Activated T-helper 17 cell treated with anti-CD3 and anti-CD28 coated beads, Interleukin-2, amount 50 U/mL, for 72 hours (primary cell): Measurements from ENCODE around the gene IGFBPL1. TPM values are rescaled to one million over a fixed set of nuclear protein-coding genes. Genes with fewer than 3 reads are reported as not detected.
A peak's percentile ranks its signal among the peaks of the same experiment; 100 is the strongest.
"Not testable (repeated sequence)": the region's sequence is repeated elsewhere in the genome, so short reads cannot be mapped to it uniquely, and the experiment has no call there.

Experiments
- ATAC-seq: fragments of 150-1000 bp; cut with Tn5 transposase; replicated peaks from 2 replicates; pipeline ENCODE4 v1.10.0; 2021; ENCODE audit warnings: mild to moderate bottlenecking, moderate library complexity
- H3K27ac Mint-ChIP-seq: one replicate; pipeline ENCODE4 v1.8.0; 2022; ENCODE audit warnings: mixed read lengths
- H3K27me3 Mint-ChIP-seq: one replicate; pipeline ENCODE4 v1.8.0; 2022; ENCODE audit warnings: mixed read lengths
- H3K36me3 Mint-ChIP-seq: one replicate; pipeline ENCODE4 v1.8.0; 2022; ENCODE audit warnings: low read depth, mild to moderate bottlenecking, mixed read lengths
- H3K4me1 Mint-ChIP-seq: one replicate; pipeline ENCODE4 v1.8.0; 2022; ENCODE audit warnings: mixed read lengths
- H3K4me3 Mint-ChIP-seq: one replicate; pipeline ENCODE4 v1.8.0; 2022; ENCODE audit warnings: mild to moderate bottlenecking, mixed read lengths
- H3K9me3 Mint-ChIP-seq: one replicate; pipeline ENCODE4 v1.8.0; 2022; ENCODE audit warnings: mixed read lengths
- total RNA-seq, 2 donors: library from RNA; stranded (reverse); gene quantifications; one replicate each; pipeline ENCODE4 v1.2.3, GENCODE V29; 2022

The IGFBPL1 gene, protein sequence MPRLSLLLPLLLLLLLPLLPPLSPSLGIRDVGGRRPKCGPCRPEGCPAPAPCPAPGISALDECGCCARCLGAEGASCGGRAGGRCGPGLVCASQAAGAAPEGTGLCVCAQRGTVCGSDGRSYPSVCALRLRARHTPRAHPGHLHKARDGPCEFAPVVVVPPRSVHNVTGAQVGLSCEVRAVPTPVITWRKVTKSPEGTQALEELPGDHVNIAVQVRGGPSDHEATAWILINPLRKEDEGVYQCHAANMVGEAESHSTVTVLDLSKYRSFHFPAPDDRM
- total RNA-seq, result not detected

DNA sequence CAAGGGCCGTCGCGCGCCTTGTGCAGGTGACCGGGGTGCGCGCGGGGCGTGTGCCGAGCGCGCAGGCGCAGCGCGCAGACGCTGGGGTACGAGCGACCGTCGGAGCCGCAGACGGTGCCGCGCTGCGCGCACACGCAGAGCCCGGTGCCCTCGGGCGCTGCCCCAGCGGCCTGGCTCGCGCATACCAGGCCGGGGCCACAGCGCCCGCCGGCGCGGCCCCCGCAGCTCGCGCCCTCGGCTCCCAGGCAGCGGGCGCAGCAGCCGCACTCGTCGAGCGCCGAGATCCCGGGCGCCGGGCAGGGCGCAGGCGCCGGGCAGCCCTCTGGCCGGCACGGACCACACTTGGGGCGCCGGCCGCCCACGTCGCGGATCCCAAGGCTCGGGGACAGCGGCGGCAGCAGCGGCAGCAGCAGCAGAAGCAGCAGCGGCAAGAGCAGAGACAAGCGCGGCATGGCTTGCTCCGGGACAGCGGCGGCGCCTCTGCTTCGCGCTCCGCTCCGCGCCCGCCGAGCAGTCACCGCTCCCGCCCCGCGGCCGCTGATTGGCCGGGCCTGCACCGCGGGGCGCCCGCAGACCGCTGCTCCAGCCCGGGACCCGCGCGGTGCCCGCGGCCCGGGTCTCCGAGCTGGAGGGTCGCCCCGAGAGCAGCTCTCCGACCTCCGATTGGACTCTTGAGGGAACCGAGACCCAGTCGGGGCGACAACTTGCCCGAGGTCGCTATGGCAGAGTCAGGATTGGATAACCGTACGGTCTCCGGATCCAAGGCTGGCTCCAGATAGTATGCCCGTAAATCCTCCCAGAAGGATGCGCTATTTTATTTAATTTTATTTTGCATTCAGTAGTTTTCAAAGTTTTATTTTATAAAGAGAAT, at the start of gene IGFBPL1:
IGFBPL1 (minus strand) TSS at position 482 of the 871 bp plus-strand sequence; CDS start at position 452, 30 bp downstream.
- no peak within 1 kb of the TSS for H3K27ac Mint-ChIP-seq
- H3K9me3 Mint-ChIP-seq, result no peaks in the 10 kb centered on the region
- peak within 1 kb of the TSS; percentile 56 for H3K4me3 Mint-ChIP-seq
- peaks cover 4% of the 10 kb centered on the region for H3K4me1 Mint-ChIP-seq
- H3K27me3 Mint-ChIP-seq, result peaks cover 47% of the 10 kb centered on the region
- peak; percentile 38 for ATAC-seq
- no peaks in the 10 kb centered on the region for H3K36me3 Mint-ChIP-seq

DNA sequence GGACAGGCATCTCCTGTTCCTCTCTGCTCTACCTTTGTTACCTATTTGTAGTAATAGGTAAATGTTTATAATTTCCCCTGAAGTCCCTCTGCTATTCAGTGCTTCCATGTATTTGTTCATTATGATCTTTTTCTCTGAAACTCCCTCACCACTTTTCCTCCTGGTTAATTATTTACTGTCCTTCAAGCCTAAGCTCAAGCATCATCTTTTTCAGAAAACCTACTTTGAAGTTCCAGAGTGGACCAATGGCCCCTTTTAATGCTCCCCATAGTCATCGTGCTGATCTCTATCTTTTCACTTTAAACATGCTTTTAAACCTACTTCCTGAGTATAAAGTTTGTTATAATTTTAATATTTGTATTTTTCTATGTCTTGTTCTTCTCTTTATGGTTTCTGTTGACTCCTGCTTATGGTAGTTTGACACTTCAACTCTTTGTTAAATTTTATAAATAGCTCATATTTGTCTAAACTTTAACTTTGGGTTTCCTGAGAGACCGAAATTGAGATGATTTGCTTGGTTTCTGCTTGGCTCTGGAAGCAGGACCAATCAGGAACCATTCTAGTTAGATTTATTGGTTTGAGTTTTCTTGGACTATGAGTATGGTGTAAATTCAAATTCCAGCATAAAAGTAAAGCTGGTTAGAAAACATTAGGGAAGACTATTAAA, 48.5 kb upstream of the IGFBPL1 start:
- H3K9me3 Mint-ChIP-seq, result peaks cover 12% of the 10 kb centered on the region
- not testable (repeated sequence) for H3K27me3 Mint-ChIP-seq, H3K4me1 Mint-ChIP-seq, H3K4me3 Mint-ChIP-seq, H3K27ac Mint-ChIP-seq, ATAC-seq, H3K36me3 Mint-ChIP-seq

DNA sequence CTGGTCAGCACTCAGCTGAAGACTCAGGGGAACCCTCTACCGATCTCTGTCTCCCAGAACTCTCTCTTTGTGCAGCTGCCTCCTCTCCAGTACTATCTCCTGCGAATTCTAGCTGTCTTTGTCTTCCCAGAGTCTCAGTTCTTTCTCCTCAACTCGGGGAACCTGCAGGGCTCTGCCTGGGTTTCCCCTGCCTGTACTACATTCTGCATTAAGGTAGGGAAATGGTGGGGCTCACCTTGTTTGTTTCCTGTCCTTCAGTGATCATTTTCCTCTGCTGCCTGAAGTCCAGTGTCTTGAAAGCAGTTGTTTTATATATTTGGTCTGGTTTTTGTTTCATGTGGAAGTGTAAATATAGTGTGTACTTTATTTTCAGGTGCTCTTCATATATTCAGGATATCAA, 43.1 kb upstream of the IGFBPL1 start:
- Mint-ChIP-seq H3K36me3 (no peaks in the 10 kb centered on the region), H3K4me1 (no peaks in the 10 kb centered on the region), H3K27me3 (peaks cover 7% of the 10 kb centered on the region), H3K4me3 (no peak overlapping the region), H3K27ac (no peak overlapping the region), H3K9me3 (peaks cover 4% of the 10 kb centered on the region)
- ATAC-seq, result no peak

DNA sequence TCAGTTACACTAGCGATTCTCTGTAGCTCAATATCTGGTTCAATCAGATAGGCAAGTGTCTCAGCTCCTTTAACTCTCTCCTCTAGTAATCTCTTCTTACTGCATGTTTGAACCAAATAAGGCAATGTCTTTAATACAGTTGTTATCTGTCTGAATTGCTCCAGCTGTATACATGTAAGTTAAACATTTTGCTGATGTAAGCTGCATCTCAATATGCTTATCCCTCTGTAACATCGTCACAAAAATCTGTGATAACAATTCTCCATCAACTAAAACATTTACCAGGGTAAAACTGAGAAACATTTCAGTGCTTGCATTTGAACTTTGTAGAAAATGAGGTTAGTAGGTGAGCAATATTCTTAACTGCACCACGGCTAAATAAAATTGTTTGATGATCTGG, 29.6 kb upstream of the IGFBPL1 start:
- H3K27ac Mint-ChIP-seq, result no peak overlapping the region
- peaks cover 20% of the 10 kb centered on the region for H3K27me3 Mint-ChIP-seq
- peaks cover 9% of the 10 kb centered on the region for H3K9me3 Mint-ChIP-seq
- no peak for ATAC-seq
- H3K4me3 Mint-ChIP-seq, result no peak overlapping the region
- H3K36me3 Mint-ChIP-seq, result no peaks in the 10 kb centered on the region
- H3K4me1 Mint-ChIP-seq, result no peaks in the 10 kb centered on the region

DNA sequence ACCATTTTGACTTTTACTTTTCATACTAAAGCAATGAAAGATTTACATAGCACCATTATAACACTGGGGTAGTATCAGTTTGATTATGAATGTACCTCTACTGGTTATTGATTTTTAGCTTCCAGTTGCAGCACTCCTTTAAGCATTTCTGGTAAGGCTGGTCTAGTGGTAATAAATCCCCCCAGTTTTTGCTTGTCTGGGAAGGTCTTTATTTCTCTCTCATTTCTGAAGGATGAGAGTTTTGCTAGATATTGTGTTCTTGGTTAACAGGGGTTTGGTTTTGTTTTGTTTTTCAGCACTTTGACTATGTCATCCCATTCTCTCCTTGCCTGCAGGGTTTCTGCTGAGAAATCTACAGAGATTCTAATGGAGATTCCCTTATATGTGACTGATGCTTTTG, 26.9 kb upstream of the IGFBPL1 start:
- H3K9me3 Mint-ChIP-seq, result peaks cover 9% of the 10 kb centered on the region
- H3K27ac Mint-ChIP-seq, result no peak overlapping the region
- H3K27me3 Mint-ChIP-seq, result peaks cover 28% of the 10 kb centered on the region
- H3K36me3 Mint-ChIP-seq, result no peaks in the 10 kb centered on the region
- no peaks in the 10 kb centered on the region for H3K4me1 Mint-ChIP-seq
- ATAC-seq, result no peak
- no peak overlapping the region for H3K4me3 Mint-ChIP-seq

DNA sequence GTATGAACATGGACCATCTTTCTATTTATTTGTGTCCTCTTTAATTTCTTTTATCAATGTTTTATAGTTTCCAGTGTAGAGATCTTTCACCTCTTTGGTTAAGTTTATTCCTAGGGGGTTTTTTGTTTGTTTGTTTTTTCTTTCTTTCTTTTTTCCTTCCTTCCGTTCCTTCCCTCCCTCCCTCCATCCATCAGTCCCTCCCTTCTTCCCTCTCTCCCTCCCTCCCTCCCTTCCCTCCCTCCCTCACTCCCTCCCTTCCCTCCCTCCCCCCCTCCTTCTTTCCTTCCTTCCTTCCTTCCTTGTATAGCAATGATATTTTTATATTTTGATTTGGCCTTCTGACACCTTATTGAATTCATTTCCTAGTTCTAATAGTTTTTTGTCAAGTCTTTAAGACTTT, 23.4 kb upstream of the IGFBPL1 start:
- Mint-ChIP-seq H3K36me3 (no peaks in the 10 kb centered on the region), H3K4me3 (no peak overlapping the region), H3K9me3 (peaks cover 9% of the 10 kb centered on the region), H3K27me3 (peaks cover 20% of the 10 kb centered on the region), H3K4me1 (no peaks in the 10 kb centered on the region), H3K27ac (no peak overlapping the region)
- ATAC-seq, result no peak

DNA sequence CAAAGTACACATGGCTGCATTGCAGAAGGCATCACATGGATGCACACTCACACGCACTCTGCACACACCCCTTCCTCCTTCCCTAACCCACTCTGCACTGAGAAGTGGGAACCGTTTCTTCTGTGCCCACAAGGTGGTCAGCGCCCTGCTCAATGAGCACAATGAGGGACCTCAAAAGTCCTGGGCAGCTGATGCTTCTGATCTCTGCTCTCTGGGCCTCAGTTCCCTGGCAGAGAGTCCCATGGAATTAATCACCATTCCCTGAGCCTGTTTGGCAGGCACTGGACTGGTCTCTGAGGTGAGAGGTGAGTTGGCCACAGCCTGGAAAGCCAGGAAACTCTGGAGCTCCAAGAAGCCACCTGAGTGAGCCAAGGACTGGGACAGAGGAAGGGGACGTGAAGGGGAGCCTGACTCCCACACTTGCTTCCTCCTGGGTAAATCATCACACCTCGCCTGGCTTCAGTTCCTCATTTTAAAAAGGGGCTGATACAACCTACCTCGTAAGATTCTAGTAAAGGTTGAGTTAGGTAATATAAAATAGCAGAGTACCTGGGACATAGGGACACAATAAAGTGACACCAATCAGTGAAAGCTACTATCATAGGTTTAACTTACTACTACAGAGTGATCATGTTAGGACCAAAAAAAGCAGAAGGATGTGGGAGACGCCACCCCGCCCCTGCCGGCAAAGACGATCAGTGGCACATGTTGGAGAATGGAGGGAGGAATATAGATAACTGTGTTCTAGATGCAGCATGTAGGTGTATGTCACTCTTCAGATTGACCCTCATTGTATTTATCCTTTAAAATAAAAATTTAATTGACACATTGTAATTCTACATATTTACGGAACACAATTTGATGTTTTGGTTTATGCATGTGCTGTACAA, 21.1 kb upstream of the IGFBPL1 start:
- no peak overlapping the region for H3K4me3 Mint-ChIP-seq
- no peak for ATAC-seq
- peaks cover 5% of the 10 kb centered on the region for H3K9me3 Mint-ChIP-seq
- no peaks in the 10 kb centered on the region for H3K36me3 Mint-ChIP-seq
- H3K4me1 Mint-ChIP-seq, result no peaks in the 10 kb centered on the region
- H3K27ac Mint-ChIP-seq, result no peak overlapping the region
- H3K27me3 Mint-ChIP-seq, result peaks cover 18% of the 10 kb centered on the region

DNA sequence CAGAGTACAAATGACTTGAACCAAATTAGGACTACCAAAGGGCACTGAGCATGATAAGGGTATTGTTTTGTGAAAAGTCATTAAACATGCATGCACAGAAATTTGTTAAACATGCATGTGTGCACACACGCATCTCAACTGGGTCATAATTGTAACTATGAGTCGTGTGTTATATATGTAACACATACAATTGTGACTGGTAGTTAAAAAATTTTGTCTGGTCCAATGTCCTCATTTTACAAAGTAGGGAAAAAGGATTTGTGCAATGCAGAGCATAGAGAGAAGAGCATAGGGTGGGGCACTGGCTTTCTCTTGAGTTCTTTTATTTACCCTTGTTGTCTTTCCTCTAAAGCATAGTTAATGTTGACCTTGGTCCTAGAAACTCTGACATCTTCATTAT, 19.3 kb upstream of the IGFBPL1 start:
- ATAC-seq, result no peak
- Mint-ChIP-seq H3K4me3 (no peak overlapping the region), H3K36me3 (no peaks in the 10 kb centered on the region), H3K27me3 (peaks cover 18% of the 10 kb centered on the region), H3K27ac (no peak overlapping the region), H3K9me3 (no peaks in the 10 kb centered on the region), H3K4me1 (no peaks in the 10 kb centered on the region)

DNA sequence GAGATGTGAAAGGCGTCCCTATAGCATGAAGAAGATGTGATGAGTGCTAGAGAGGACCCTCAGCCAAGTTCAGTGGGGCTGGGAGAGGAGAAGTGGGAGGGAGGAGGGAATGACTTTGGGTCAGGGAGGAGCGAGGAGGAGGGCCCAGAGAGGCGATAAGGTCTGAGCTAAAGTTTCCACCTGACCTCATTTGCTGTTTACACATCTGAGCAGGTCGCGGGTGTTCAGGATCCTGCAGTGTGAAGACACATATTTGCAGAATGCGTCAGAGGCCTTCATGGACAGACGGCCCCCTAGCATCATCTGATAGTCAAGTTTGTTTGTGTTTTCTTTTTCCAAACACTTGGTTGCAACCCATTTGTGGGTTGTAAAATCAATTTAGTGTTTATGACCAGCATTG, 18.9 kb upstream of the IGFBPL1 start:
- H3K27me3 Mint-ChIP-seq, result peaks cover 15% of the 10 kb centered on the region
- H3K4me3 Mint-ChIP-seq, result no peak overlapping the region
- no peak for ATAC-seq
- H3K4me1 Mint-ChIP-seq, result no peaks in the 10 kb centered on the region
- H3K9me3 Mint-ChIP-seq, result no peaks in the 10 kb centered on the region
- no peaks in the 10 kb centered on the region for H3K36me3 Mint-ChIP-seq
- no peak overlapping the region for H3K27ac Mint-ChIP-seq

DNA sequence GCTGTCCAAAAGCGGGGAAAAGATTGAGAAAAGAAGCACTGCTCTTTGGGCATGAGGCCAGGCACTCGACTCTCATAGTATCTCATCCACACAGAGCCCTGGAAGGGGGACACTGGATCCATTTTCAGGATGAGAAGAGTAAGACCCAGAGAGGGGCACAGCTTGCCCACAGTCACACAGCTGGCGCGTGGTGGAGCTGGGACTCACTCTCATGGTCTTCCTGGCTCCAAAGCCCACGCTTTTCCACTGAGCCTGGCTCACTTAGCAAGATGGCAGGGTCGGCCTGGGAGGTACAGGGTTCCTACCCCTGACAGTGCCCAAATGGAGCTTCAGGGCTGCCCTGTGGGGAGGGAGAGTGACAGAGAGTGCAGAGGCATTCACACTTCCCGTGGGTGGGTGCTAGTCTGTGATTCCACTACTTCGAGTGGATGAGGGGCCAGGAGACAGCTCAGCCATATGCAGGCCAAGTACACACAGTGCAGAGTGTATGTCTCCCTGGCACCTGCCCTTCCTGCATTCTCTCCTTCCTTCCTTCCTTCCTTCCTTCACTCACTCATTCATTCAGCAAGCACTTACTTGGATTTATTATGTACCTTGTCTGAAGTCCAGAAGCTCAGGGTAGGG, 18.3 kb upstream of the IGFBPL1 start:
- H3K27ac Mint-ChIP-seq, result no peak overlapping the region
- no peaks in the 10 kb centered on the region for H3K4me1 Mint-ChIP-seq
- ATAC-seq, result no peak
- H3K36me3 Mint-ChIP-seq, result no peaks in the 10 kb centered on the region
- no peak overlapping the region for H3K4me3 Mint-ChIP-seq
- no peaks in the 10 kb centered on the region for H3K9me3 Mint-ChIP-seq
- peaks cover 15% of the 10 kb centered on the region for H3K27me3 Mint-ChIP-seq

DNA sequence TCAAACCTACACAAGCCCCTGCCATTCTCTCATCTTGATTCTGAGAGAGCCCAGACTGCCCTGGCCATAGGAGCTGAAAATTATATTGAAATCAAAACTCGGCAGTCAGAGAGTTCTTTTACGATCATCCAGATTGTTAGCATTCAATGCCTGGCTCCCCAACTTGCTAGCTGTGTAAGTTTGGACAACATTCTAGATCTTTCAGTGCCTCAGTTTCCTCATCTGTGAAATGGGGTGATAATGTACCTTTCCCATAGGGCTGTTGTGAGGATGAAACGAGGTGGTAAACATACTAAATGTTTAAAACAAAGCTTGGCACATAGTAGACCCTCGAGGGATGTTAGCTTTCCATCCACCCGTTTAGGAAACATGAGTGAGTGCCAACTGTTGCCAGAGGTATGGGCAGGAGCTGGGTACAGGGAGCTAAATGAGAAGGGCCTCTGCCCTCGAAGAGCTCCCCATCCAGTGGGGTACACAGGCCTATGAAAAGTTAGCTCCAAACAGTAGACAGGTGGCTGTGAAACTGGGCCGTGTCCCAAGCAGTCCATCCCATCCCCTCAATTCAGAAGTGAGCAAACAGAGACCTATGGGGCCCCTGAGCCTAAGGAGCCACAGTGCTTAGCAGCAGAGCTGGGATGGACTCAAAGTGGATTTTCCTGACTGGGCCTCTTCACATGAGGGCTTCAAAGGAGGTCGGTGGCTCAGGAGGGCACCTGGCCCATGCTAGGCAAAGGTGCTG, 17.3 kb upstream of the IGFBPL1 start:
- Mint-ChIP-seq H3K9me3 (no peaks in the 10 kb centered on the region), H3K4me1 (no peaks in the 10 kb centered on the region), H3K4me3 (no peak overlapping the region), H3K27me3 (peaks cover 18% of the 10 kb centered on the region), H3K27ac (no peak overlapping the region), H3K36me3 (no peaks in the 10 kb centered on the region)
- no peak for ATAC-seq

DNA sequence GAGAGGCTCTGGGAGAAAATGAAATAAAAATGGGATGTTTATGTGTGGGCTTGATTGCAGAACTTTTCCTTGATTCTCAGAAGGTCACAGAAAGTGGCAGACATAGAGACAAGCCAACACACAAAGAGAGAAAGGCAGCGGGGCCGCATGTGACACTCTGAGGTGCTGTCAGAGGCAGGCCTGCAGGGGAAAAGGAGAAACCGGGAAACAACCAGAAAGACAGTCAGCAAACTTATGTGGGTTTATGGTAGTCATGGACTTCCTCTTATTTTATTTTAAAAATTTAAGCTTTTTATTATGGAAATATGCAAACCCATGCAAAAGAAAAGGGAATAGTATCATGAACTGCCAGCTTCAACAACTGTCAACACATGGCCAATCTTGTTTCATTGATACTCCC, 16.3 kb upstream of the IGFBPL1 start:
- no peaks in the 10 kb centered on the region for H3K9me3 Mint-ChIP-seq
- no peaks in the 10 kb centered on the region for H3K4me1 Mint-ChIP-seq
- no peak overlapping the region for H3K27ac Mint-ChIP-seq
- H3K4me3 Mint-ChIP-seq, result no peak overlapping the region
- no peak for ATAC-seq
- no peaks in the 10 kb centered on the region for H3K36me3 Mint-ChIP-seq
- H3K27me3 Mint-ChIP-seq, result peaks cover 14% of the 10 kb centered on the region

DNA sequence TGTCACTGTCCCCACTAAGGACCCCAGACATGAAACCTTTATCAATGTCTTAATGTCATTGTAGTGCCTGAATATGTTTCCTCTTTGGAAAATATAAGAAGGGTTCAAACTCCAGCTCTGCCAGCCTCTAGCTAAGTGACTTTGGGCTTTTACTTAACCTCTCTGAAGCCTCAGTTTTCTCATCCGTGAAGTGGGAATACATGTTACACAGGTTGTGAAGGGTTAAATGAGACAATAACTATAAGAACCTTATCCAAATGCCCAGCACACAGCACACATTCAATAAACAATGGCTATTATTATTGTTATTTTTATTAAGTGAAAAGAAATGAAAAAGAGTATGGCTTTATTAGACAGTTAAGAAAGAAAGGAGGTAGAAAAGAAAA, 15.7 kb upstream of the IGFBPL1 start:
- no peak overlapping the region for H3K4me3 Mint-ChIP-seq
- ATAC-seq, result no peak
- H3K27me3 Mint-ChIP-seq, result peaks cover 14% of the 10 kb centered on the region
- H3K9me3 Mint-ChIP-seq, result no peaks in the 10 kb centered on the region
- no peaks in the 10 kb centered on the region for H3K36me3 Mint-ChIP-seq
- H3K4me1 Mint-ChIP-seq, result no peaks in the 10 kb centered on the region
- no peak overlapping the region for H3K27ac Mint-ChIP-seq
